GM18868 (cell line): ENCODE results near the gene SLC2A14.
"Not testable (repeated sequence)": the region's sequence is repeated elsewhere in the genome, so short reads cannot be mapped to it uniquely, and the experiment has no call there.

ENCODE experiments used
- ATAC-seq: cut with Tn5 transposase; IDR thresholded peaks from one replicate; pipeline ENCODE4 v1.9.1; 2021; ENCODE audit warnings: mild to moderate bottlenecking, moderate library complexity; ENCODE audit not compliant: unreplicated experiment

SLC2A14 gene

DNA sequence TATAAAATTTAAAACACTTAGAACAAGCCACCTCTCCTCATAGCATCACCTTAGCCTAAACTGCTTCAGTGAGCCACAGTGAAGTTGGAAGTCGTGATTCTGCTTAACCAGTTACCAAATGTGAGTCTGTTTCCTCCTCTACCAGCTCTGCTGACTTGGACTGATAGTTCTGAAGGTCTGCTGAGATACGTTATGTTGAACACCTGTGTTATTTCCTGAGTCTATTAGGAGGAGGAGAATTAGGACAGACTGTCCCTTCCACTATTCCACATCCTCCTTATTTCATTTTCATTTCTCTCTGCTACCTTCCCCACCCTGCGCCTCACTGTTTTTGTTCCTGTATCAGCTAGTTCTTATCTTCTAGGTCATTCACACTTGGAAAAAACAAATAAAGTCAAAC is 2.4 kb downstream of the SLC2A14 start:
- no peak for ATAC-seq

DNA sequence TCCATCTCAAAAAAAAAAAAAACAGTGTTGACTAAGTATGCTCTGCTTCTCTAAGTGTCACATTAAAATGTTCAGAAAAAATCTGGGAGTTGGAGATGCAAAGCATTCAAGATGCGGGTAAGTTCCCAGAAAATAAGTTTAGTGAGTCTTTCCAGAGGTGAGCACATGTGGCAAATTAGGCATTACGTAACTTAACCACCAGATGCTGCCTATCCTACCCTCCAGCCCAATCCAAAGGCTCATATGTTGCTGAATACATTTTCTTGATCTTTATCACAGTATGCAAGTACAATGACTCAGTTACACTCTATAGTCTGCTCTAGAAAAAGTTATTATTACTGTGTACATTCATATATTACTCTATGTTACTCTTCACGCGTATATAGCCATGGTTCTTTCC is 3.6 kb downstream of the SLC2A14 start:
- no peak for ATAC-seq

DNA sequence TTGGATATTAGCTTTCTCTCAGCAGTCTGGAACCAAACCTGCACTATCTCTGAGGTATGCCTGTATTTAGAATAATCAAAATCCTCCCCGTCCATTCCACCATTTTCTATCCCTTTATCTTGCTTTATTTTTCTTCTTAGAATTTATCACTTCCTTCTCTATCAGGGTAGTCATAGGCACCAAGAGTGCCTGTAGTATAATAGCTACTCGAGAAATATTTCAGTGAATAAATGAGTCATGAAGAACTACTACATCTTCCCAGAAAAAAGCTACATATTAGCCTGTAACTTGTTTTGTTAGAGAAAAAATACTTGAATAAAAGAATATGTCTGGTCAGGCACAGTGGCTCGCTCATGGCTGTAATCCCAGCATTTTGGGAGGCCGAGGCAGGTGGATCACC is 4.3 kb downstream of the SLC2A14 start:
- ATAC-seq: no peak

DNA sequence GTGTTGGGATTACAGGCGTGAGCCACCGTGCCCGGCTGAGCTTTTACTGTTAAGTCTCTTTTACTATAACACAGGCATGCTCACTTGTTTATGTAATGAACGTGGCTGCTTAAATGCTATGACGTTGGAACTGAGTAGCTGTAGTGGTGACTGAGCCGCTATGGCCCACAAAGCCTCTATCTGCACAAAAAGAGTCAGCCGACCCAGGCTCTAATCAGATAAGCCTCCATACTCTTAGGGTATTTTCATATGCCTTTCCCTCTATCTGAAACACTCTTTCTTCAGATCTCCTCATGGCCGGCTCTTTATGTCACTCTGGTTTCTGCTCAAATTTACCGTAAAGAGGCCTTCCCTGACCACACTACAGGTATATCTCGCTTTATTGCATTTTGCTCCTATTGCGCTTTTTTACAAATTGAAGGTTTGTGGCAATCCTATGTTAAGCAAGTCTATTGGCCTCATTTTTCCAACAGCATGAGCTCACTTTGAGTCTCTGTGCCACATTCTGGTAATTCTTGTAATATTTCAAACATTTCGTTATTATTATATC is 8.0 kb downstream of the SLC2A14 start:
- no peak for ATAC-seq

DNA sequence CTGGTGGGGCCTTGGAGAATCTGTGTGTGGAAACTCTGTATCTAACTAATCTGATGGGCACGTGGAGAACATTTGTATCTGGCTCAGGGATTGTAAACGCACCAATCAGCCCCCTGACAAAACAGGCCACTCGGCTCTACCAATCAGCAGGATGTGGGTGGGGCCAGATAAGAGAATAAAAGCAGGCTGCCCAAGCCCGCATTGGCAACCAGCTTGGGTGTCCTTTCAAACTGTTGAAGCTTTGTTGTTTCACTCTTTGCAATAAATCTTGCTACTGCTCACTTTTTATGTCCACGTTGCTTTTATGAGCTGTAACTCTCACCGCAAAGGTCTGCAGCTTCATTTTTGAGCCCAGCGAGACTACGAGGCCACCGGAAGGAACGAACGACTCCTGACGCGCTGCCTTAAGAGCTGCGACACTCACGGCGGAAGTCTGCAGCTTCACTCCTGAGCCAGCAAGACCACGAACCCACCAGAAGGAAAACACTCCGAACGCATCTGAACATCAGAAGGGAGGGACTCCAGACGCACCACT is 9.8 kb downstream of the SLC2A14 start:
- not testable (repeated sequence) for ATAC-seq

DNA sequence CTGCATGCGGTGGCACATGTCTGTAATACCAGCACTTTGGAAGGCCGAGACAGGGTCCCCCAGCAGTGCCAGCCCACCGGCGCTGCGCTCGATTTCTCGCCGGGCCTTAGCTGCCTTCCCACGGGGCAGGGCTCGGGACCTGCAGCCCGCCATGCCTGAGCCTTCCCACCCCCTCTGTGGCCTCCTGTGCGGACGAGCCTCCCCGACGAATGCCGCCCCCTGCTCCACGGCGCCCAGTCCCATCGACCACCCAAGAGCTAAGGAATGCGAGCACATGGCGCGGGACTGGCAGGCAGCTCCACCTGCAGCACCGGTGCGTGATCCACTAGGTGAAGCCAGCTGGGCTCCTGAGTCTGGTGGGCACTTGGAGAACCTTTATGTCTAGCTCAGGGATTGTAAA is 10.4 kb downstream of the SLC2A14 start:
- ATAC-seq: not testable (repeated sequence)

DNA sequence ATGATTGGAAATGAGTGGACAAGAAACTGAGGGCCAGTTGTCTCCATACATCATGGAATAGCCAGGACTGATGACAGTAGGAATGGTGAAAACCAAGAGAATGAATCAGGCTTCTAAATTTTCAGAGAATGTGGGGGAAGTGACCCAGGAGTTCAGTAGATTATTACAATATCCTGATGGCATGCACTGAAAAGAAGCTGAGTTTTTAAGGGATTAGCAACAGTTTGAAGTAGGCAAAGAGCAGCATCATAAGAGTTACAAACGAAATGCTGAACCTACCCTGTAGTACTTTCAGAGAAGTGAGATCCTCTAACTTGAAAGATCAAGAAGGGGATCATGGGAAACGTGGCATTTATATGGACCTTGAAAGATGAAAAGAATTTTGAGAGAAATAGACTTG is 13.2 kb downstream of the SLC2A14 start:
- no peak for ATAC-seq

DNA sequence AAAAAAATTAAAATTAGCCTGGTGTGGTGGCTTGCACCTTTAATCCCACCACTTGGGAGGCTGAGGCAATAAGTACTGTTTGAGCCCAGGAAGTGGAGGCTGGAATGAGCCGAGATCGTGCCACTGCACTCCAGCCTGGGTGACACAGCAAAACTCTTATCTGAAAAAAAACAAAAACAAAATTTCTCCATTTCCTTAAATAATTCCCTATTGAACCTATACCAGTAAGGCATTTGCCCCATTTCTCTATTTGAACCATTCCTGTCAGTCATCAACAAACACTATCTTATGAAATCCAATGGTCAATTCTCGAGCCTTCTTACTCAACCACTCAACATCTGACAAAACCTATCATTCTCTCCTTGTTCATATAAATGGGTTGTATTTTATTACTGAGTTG is 14.7 kb downstream of the SLC2A14 start:
- no peak for ATAC-seq

DNA sequence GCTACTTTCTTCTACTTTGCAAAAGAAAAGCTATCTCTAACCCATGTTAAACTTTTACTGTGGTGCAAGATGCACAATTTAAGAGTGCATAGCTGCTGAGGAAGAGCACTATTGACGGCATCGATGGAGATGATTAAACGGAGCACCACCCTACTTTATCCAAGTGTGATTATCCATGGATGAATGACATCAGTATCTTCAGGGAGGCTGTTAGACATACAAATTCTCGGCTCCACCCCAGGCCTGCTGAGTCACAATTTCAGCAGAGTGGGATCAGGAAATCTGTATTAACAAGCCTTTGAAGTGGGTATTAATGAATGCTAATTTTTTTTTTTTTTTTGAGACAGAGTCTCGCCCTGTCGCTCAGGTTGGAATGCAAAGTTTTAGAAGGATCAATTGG is 16.2 kb downstream of the SLC2A14 start:
- ATAC-seq: no peak

DNA sequence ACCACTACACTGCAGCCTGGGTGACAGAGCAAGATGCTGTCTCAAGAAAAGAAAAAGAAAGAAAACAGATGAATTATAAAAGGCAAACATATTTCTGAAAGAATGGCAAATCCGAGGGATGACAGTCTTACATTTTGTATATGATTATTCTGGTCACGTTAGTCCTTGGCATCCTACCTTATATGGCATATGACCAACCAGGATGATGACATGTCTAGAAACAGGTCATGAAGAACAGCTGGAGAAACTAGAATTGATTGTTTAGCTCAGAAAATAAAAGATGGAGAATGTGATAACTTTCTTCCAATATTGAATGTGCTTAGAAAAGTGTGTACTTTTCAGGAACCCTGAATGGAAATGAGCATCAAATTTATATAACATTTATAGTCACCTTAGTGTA is 19.2 kb downstream of the SLC2A14 start:
- no peak for ATAC-seq

DNA sequence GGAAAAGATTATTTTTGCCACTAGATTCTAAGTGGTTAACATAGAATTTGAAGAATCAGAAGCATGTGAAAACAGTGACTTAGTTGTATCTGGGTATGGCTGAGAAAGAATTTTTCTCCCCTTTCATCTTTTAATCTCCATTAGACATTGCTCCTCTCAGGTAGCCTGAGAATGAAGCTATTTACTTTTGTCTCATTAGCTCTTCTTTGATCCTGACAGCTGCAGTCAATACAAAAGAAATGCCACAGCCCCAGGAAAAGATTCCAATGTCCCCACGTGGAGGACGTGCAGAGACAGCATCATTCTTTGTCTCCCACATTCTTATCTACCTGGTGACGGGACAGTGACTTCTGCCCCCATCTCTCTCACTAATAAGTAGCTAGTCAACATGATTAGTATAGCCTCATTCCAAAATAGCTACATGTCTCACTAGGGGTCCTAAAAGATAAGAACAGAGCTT is 21.1 kb downstream of the SLC2A14 start:
- ATAC-seq: not testable (repeated sequence)

DNA sequence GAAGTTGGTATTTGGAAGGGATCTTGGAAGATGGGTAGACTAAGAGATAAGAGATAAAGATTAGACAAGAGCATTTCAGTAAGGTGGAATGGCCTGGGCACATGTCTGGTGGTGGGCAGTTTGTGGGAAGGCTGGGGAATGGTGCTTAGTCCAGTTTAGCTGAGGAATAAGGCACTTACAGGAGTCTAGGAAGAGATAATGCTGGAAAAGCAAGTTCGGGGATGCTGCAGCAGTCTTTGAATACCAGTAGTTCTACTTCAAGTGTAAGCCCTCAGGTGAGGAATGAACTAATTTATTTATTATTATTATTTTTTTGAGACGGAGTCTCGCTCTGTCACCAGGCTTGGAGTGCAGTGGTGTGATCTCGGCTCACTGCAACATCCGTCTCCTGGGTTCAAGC is 22.6 kb downstream of the SLC2A14 start:
- ATAC-seq: not testable (repeated sequence)

DNA sequence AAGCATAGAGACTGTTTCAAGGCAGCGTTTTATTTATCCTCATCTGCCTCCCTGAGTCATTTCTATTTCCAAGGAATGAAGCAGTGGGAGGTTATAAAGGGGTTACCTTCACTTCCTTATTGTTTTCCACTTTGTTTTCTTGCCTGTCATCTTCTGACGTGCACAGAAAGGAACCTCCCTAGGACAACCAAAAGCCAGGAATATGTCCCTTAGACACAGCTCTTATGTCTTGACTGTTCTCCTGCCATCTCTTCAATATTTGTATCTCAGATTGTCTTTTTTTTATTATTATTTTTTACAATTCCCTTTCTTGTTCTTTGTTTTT is 24.7 kb downstream of the SLC2A14 start:
- not testable (repeated sequence) for ATAC-seq

DNA sequence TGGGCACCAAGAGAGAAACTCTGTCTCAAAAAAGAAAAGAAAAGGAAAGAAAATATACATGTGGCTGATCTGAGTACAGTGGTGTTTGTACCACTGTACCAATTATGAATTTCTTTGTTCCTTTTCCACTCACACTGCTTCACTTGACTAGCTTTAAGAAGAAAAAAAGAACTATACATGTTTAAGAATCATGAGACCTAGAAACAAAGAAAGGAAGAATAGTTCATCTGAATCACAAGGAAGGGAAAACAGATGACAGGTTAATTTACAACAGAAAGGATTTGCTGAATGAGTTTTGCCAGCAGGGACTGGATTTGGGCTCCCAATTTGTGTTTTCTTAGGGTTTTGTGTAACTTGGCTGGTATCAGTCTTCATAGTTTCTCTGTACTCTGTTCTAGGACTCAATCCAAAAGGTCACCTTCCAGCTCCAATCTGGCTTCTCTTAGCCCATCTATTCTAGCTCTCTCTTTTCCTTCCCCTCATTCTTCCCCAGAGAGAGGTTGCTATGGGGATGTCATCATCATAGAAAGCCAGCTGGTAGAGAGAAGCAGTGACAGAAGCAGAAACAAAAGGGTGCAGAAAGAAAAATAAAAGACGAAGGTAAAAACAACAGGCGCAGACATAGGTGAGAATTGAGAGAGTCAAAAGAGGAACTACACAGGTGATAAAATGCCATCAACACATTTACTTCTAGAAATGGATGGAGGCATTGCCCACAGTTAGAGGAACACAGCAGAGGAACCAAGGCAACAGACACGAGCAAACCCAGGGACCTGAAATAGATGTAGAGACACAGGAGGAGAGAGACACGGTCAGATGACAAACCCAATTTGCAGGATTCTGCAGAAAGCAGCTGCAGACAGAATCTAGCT is 25.3 kb downstream of the SLC2A14 start:
- ATAC-seq: peak; percentile 60

DNA sequence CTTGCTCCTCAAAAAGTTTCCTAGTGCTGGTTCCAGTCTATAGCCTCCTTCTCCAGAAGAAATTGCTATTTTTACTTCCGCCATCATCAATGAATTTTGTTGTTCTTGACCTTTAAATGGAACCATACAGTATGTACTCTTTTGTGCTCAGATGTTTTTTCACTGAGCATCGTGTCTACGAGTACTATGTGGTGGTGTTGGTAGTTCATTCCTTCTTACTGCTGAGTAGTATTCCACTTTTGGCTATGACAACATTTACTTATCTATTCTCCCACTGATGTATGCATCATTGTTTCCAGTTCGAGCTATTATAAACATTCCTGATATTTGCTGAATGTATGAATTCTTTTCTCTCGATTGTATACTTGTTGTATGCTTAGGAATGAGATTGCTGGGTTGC is 28.6 kb downstream of the SLC2A14 start:
- ATAC-seq: no peak

DNA sequence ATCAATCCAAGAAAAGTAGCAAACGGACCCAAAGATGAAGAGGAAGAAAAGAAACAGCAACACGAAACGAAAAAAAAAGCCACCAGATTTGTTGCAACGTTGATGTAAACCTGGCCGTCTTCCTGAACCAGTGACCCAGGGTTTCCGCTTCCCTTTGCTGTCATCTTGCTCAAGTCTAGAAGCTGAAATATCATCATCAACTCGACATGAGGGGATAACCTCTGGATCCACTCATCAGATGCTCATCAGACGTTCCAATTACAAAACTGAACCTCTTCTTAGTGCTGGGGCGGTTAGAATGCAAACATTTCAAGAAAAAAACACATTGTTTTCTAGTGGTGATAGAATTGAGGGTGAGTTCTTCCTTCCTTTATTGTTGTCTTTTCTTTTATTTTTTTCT is 29.1 kb downstream of the SLC2A14 start:
- ATAC-seq: not testable (repeated sequence)

DNA sequence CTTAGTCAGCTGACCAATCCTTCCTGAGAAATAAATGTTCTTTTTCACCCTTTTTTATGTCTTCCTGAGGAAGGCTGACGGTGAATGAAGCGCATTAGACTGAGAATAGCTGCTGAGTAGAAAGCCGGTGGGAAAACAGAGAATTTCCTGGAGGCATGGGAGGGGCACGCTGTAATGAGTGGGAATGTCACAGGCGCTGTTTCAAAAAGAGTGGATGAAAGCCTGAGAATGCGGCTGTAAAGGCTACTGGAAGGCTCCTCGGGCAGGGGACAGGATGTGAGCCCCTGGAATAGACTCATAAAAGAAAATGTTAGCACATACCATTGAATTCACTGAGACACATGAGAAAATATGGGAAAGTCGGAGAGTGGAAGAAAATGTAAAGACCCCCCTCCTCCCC is 29.6 kb downstream of the SLC2A14 start:
- ATAC-seq: not testable (repeated sequence)

DNA sequence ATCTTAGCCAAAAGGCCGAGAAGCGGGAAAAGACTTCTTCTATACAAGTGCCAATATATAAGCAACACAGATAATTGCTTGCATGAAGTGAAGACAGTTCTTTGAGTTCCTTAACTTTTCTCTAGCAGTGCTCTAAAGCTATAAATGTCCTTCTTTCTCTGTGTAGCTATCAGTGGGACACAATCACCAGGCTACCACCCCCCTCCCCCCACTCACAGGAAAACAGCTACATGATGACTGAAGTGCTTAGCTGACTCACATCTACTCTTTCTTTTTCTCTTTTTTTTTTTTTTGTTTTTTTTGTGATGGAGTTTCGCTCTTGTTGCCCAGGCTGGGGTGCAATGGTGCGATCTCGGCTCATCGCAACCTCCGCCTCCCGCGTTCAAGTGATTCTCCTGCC is 30.3 kb downstream of the SLC2A14 start:
- not testable (repeated sequence) for ATAC-seq

DNA sequence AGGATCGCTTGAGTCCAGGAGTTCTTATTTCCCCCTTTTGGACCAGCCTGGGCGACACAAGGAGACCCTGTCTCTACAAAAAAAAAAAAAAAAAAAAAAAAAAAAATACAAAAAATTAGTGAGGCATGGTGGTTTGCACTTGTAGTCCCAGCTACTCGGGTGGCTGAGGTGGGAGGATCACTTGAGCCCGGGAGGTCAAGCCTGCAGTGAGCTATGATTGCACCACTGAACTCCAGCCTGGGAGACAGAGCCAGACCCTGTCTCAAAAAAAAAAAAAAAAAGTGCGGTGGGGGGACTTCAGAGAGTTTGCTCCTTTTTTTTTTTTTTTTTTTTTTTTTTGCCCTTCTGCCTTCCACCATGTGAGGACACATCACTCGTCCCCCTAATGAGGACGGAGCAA is 32.9 kb downstream of the SLC2A14 start:
- not testable (repeated sequence) for ATAC-seq

DNA sequence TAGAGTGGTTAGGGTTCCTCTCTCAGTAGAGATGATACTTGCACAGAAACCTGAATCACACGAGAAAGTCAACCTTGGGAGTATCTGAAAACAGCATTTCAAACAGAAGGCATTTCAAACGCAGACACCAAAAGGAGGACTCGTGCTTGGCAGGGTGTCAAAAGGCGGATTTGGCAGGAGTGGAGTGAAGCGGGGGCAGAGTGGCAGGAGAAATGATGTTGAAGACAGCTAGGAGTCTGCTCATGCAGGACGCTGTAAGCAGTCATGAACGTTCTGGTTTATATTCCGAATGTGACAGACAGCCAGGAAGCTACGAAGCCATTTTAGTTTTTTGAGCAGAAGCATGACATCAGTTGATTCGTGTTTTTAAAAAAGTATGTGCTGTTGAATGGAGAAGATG is 33.5 kb downstream of the SLC2A14 start:
- not testable (repeated sequence) for ATAC-seq

DNA sequence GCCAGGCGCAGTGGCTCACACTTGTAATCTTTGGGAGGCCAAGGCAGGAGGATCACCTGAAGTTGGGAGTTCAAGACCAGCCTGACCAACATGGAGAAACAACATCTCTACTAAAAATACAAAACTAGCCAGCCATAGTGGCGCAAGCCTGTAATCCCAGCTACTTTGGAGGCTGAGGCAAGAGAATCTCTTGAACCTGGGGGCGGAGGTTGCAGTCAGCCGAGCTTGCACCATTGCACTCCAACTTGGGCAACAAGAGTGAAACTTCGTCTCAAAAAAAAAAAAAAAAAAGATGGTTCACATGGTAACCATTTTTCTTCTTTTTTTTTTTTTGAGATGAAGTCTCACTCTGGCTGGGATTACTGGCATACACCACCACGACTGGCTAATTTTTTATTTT is 35.3 kb downstream of the SLC2A14 start:
- no peak for ATAC-seq

DNA sequence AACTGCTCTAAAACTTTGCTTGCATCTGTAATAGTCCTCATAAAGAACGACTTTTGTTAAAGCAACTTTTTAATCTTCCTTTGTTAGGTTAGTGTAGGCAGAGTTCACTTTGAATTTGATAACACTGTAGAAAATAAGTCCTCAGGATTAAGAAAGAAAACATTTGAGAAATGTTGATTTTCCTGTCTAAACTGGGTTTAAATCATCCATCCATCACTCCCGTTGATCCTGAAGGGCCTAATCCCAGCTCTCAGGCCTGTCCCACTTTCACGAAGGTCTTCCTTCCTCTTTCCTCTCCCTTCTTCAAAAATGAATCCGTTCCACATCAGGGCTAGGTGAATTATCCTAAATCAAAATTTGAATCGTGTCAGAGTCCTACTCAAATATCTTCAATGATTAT is 36.9 kb downstream of the SLC2A14 start:
- no peak for ATAC-seq
